NCI-H526 (cell line): ENCODE measurements around the gene F13A1.
A peak's percentile ranks its signal among the peaks of the same experiment; 100 is the strongest.

ENCODE experiments used
- DNase-seq, 2 experiments: peaks; one replicate each; lab custom pipeline; 2025; lab: John Stamatoyannopoulos, UW

F13A1 gene

DNA sequence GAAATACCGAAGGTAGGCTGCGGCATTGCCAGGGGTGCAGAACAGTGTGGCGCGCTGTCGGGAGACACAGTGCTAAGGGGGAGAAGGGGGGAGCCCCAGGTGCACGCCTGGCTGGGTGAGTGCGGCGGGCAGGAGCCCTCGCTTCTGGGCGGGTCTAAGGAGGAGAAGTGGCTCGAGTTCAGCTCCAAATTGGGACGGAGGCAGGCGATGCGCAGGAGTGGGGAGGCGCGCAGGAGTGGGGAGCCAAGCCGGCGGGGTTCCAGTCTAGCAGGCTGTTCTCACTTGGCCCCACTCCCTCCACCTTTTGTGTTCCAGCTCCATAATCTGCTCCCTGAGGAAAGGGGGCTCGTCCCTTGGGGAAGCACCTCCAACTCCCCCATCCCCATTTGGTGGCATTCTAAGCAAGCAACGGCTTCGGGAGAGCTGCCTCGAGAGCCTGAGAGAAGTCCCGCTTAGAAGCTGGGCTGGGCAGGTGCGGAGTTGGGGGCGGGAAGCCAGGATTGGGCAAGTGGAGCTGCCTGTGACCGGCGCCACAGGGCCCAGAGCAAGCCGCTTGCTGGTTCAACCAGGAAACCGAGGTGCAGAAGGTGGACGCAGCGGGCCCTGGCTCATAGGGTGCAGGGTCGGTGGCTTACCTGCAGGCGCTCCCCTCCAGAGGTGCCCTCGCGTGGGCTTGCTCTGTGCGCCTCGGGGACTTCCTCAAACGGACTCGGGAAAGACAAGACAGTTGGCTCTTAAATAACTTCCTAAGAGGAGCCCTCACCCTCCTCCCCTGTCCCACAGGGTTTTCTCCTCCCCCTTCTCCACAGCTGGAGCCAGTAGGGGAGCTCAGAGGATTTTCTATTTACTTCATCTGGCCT lies at the start of gene F13A1:
TSS of gene F13A1 (minus strand) at position 711 of the 860 bp plus-strand sequence. CDS start 1,998 bp downstream, outside the sequence.
- no peak for DNase-seq

GRCh38 chr6:6368684-6369052 lies 48.2 kb upstream of the F13A1 start:
- DNase-seq, result no peak

DNA sequence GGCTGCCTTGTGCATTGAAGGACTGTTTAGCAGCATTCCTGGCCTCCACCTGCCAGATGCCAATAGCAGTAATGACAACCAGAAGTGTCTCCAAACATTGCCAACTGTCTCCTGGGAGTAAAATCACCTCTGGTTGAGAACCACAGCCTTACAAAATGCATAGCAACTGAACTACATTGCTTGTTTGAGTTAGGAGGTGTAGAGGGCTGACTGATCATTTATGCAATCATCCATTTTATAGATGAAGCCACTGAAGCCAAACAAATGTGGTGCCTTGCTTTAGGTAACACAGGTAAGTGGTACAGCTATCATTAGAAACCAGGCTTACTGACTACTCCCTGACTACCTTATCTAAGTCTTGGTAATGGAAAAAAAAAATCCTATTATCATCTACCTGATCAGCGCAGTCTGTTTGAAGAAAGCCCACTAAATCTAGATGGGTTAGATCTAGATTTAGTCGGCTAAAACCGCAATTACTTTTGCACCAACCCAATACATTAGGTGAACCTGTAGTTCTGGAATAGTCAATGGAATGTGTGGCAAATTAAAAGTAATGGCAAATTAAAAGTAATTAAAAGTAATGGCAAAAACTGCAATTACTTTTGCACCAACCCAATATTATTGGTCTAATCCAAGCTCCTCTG lies 47.7 kb upstream of the F13A1 start:
- no peak for DNase-seq

DNA sequence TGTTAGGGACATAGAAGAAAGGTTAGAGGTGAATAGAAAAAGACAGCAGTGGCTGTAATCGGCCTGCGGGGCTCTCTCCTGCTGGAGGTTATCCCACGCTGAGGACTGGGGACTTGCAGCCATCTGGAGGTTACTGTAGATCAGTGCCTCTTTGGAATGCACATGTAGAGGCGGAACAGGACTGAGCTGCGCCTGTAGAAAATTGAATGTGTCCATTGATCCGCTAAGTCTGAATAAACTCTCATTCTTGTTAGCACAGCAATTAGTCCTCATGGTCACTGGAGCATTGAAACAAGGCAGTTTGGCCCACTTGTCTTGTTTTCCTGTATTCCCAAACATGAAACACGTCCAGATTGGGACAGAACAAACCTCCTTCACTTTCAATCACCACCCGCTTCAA lies 46.3 kb upstream of the F13A1 start:
- DNase-seq, result no peak

- no peak for DNase-seq
These were observed 44.8 kb upstream of the F13A1 start for GRCh38 chr6:6365242-6365641.

GRCh38 chr6:6362056-6362840 lies 41.8 kb upstream of the F13A1 start:
- no peak for DNase-seq

- no peak for DNase-seq
These were observed 37.1 kb upstream of the F13A1 start for GRCh38 chr6:6357530-6357929.

GRCh38 chr6:6357032-6357431 lies 36.6 kb upstream of the F13A1 start:
- no peak for DNase-seq

GRCh38 chr6:6352772-6353171 lies 32.3 kb upstream of the F13A1 start:
- DNase-seq, result no peak

GRCh38 chr6:6351511-6352025 lies 31.1 kb upstream of the F13A1 start:
- no peak for DNase-seq

DNA sequence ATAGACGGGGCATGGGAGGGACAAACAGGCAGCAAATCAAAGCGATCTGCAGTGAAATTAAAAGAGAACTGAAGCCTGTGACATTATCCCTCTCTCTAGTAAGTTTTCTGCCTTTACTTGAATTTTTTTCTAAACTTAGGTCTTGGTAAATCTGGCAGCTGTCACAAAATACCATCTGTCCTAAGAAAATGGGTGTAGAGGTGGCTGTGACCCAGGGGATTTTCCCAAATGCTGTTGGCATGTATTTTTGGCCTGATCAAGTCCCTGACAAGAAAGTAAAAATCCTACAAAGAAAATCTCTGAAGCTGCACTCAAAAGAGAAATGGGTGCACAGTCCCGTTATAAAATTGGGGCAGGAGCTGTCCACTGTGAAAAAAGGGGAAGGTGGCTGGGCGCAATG lies 30.2 kb upstream of the F13A1 start:
- no peak for DNase-seq

- DNase-seq, result no peak
These were observed 27.8 kb upstream of the F13A1 start for GRCh38 chr6:6348256-6348655.

GRCh38 chr6:6346427-6347023 lies 26.1 kb upstream of the F13A1 start:
- no peak for DNase-seq

GRCh38 chr6:6333501-6333900 lies 13.0 kb upstream of the F13A1 start:
- DNase-seq, result no peak

- no peak for DNase-seq
These were observed 12.4 kb upstream of the F13A1 start for GRCh38 chr6:6332811-6333244.

DNA sequence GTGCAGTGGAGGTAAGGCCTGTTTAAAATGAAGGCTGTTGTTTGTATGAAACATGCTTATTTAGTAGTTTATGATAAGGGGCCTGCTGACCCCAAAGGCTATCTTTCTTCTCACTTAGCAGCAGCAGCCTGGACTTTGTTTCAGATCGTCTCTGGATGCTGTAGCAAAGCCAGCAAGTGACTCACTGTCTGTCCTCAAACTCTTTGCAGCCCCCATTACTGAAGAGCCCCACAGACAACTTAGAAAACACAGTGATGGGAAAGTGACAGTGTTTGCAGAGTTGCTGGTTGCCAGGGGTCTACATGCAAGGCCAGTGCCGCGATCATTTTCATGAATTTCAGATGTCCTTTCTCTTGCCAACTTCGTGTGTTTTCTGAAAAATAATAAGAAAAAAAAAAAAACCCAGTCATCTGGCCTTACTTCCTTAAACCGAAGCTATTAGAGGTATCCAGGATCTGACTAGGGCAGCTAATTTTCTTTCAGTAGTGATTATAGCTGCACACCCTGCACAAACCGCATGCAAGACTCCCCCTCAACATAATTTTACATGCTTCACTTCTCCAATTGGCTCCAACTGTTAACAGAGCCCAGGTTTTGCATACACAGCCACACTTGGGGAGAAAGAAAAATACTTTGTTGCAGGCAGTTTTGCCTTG lies 11.6 kb upstream of the F13A1 start:
- peak; percentile 2 to 9 for DNase-seq

DNA sequence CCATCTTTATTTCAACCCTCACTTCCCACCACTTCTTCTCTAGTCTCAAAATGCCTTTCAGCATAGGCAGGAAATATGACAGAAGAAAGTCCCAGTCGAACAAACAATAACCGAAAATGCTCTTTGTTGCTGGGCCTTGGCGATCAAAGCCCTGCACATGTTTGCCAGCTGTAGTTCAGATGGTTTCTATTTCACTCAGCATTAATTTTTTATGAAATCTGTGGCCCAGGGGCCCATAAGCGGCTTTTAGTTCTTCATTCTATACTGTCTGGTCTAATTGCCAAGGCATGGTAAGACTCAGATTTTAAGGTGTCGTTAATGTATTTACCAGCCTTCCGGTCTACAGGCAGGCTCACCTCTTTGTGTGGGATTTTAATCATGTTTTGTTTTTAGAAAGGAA lies 10.9 kb upstream of the F13A1 start:
- DNase-seq, result no peak

- DNase-seq, result no peak
These were observed 9.9 kb upstream of the F13A1 start for GRCh38 chr6:6330407-6330806.

DNA sequence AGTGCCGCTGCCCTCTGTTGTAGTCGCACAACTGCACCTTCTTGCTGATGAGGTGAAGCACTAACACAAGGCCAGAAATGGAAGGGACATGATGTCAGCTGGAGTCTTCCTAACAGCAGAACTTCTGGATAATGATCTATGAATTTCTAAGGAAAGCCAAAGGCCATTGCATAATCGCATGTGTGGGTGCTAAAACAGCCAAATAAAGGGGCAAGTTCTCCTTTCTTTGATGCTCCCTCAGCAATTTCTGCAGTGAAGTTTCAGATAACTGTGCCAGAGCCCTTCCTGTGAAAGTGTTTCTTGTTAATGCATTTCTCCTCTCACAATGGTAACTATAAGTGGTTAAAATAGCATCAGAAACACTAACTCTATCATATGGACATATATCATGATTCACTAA lies 8.0 kb upstream of the F13A1 start:
- DNase-seq, result no peak

- no peak for DNase-seq
These were observed 2.9 kb upstream of the F13A1 start for GRCh38 chr6:6323352-6323751.

DNA sequence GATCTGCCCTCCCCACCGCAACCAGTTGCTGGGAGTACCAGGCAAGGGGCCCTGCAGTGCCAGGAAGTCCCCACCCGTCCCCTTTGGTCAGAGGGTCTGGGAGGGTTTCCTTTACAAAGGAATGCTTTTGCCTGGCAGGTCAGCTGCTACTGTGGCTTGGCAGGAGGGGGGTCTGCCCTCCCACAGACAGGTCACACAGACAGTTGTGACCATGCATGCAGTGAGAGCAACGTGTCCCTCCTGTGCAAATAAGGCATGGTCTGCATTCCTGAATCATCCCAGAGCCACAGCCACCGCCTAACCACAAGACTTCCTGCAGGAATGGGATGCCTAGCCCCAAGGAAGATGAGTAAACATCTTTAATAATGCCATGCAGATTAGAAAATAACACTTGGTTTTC lies 439 bp upstream of the F13A1 start:
- DNase-seq, result no peak
